ENCODE results near the gene SNX33. TPM values are rescaled to one million over a fixed set of nuclear protein-coding genes. Genes with fewer than 3 reads are reported as not detected.
"Not testable (repeated sequence)": the region's sequence is repeated elsewhere in the genome, so short reads cannot be mapped to it uniquely, and the experiment has no call there.

Gene SNX33
- total RNA-seq, 2 experiments from 2014 or later = 3.0 to 3.2 TPM

DNA sequence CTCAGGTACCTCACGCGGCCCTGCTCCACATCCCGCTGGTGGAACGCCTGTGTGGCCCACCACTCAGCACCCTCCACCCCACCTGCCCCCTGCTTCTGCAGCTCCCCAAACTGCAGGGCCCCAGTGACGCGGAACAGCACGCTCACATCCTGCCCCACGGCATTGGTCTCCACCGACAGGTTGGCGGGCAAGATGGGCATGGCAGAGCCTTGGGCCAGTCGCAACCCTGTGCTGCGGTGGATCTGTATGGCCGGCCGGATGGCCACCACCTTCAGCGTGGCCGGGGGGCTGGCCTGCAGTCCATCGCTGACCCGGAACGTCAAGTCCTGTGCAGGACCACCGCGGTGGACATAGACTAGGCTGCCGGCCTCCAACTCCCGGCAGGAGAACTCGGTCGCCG, 41.1 kb downstream of the SNX33 start:
- ChIA-PET POLR2A (no interaction called here), CTCF (interaction anchor here (1.4 kb wide), 1 partner anchor 17 kb away, joined by 3 read pairs; no protein-coding TSS in a partner anchor)
- DNase-seq = no peak
- Mint-ChIP-seq H3K9me3 (no peaks in the 10 kb centered on the region), H3K4me1 (ENCODE audit: low read depth) (no peaks in the 10 kb centered on the region), H3K27ac (no peak overlapping the region), H3K36me3 (no peaks in the 10 kb centered on the region), H3K27me3 (peaks cover 7% of the 10 kb centered on the region), H3K4me3 (no peak overlapping the region)
- intact Hi-C loops (cut with micrococcal nuclease) = no loop called here

DNA sequence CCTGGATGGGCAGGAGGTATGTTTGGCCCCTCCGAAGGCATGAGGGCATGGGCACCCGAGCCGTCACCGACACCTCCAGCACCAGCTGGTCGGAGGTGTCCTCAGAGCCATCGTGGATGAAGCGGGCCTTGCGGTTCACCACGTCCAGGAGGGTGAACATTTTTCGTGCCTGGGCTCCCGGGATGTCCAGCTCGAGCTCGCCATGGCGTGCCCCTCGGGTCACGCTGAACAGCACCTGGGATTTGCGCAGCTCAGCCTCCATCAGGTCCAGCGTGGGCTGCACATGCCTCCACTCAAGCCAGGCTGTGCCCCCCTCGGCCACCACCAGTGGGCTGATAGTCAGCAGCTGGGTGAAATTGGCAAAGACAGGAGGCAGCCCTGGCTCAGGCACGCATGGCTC, 41.7 kb downstream of the SNX33 start:
- CTCF ChIA-PET; H3K27ac Mint-ChIP-seq; H3K9me3 Mint-ChIP-seq; H3K4me3 Mint-ChIP-seq; DNase-seq; H3K36me3 Mint-ChIP-seq; H3K27me3 Mint-ChIP-seq; intact Hi-C loops (cut with micrococcal nuclease); POLR2A ChIA-PET; H3K4me1 Mint-ChIP-seq (ENCODE audit: low read depth): not testable (repeated sequence)

DNA sequence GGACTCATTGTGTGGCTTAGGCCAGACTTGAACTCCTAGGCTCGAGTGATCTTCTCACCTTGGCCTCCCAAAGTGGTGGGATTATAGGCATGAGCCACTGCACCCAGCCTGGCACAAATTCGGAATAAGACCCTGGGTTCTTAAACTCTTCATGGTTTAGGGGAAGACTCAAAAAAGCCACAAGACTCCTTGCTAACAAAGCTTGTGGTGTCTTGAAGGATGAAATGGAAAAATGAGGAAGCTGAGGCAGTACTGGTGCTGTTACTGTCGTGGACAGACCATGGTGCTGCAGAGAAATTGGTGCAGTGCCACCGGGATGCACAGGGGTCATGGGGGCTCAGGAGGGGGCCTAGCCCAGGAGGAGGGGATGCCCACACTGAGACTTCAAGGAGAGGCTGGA, 44.6 kb downstream of the SNX33 start:
- DNase-seq; H3K4me1 Mint-ChIP-seq (ENCODE audit: low read depth); H3K4me3 Mint-ChIP-seq; H3K9me3 Mint-ChIP-seq; intact Hi-C loops (cut with micrococcal nuclease); H3K36me3 Mint-ChIP-seq; H3K27ac Mint-ChIP-seq; POLR2A ChIA-PET; CTCF ChIA-PET; H3K27me3 Mint-ChIP-seq: not testable (repeated sequence)

DNA sequence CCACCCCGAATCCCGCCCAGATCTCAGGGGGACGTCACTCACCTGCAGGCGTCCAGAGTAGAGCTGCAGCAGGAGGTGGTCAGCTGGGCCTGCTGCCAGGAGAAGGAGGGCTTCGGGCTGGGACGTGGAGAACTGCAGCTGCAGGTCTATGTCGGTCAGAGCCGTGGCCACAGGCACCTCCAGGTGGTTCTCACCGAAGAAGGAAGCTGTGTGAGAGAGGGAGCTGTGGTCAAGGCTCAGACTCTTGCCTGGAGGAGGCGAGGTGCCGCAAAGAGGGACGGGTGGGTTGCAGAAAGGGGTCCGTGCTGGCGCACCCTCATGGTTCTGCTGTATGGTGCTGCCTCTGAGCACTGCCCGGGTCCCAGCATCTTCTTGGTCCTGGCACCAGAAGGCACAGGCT, 45.3 kb downstream of the SNX33 start:
- H3K27ac Mint-ChIP-seq; intact Hi-C loops (cut with micrococcal nuclease); DNase-seq; H3K4me3 Mint-ChIP-seq; H3K4me1 Mint-ChIP-seq (ENCODE audit: low read depth); H3K36me3 Mint-ChIP-seq; H3K9me3 Mint-ChIP-seq; POLR2A ChIA-PET; H3K27me3 Mint-ChIP-seq; CTCF ChIA-PET: not testable (repeated sequence)

DNA sequence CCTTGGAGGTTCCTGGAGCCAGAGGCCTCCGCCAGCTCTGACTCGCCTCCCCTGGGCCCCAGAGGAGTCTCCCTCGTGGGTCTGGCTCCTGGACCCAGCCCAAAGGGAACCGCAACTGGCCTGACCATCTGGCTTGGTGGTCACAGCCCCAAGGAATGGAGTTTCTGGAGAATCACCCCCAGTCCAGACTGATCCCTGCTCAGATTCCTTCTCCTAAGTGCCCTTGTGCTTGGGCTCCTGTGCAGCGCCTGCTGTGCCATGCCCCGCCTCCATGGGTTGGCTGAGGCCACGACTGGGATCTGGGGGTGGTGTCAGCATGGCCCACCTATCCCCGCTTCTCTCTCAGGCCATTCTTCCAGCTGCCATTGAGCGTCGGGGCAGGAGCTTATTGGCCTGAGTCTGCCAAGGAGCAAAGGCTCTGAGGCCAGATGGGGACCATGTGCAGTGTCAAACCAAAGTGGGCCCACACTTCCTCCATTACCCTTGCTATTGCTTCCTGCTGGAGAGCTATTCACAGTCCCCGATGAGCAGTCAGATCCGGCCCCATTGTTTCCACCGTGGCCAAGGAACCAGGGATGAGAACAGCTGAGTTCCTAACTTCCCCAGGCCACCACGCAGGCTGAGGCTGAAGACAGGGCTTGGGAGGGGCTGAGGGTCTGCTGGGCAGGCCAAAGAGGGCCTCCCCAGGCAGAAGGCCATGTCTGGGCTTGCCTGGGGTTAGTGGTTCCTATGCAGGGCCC, 46.0 kb downstream of the SNX33 start:
- CTCF ChIA-PET = interaction anchor here (1.1 kb wide), 1 partner anchor 108 kb away, joined by 4 read pairs; no protein-coding TSS in a partner anchor
- DNase-seq = no peak
- H3K4me3 Mint-ChIP-seq = no peak overlapping the region
- intact Hi-C loops (cut with micrococcal nuclease) = no loop called here
- no peak overlapping the region for H3K27ac Mint-ChIP-seq
- POLR2A ChIA-PET = no interaction called here
- no peaks in the 10 kb centered on the region for H3K9me3 Mint-ChIP-seq
- H3K27me3 Mint-ChIP-seq = peaks cover 5% of the 10 kb centered on the region
- H3K4me1 Mint-ChIP-seq (ENCODE audit: low read depth) = peaks cover 9% of the 10 kb centered on the region
- no peaks in the 10 kb centered on the region for H3K36me3 Mint-ChIP-seq

DNA sequence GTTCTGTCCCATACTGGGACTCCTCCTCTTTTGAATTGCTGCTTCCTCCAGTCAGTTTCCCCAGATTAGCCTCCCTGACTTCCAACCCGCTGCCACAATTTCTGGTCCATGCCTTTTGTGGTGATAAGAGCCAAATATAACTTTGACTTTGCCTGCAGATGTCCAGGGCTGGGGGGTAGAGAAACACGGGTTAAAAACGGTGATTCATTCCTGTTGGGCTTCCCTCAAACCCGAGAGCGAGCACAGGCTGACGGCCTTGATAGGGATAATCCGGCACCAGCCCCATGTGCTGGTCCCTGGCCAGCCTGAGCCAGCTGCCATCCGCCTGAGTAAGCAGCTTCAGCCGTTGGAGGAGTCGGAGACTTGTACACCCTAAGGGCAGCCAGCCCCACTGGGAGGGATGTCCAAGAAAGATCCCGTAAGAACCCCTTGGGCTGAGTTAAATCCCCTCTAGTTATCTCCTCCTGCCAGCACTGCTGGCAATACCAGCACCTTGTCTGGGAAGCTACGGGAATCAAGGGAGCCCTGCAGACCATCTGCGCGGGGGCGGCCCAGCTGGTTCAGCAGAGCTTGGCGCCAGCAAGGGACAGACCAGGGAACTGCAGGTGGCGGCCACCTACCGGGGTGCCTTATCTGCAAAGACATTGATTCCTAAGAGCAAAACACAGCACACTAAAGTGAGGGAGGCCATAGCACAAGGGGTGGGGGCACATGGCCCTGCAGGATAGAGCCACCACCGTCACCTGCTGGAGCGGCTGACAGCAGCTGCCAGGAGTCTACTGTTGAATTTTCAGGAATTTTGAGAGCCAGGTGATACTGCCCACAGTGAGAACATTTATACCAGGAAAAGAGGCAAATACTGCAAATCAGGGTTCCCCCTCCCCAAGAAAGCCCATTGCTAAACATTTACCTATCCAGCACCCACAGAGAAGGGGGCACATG, 46.8 kb downstream of the SNX33 start:
- peak; percentile 26 for DNase-seq
- Mint-ChIP-seq H3K4me3 (no peak overlapping the region), H3K9me3 (no peaks in the 10 kb centered on the region), H3K27ac (no peak overlapping the region), H3K27me3 (peaks cover 5% of the 10 kb centered on the region), H3K4me1 (ENCODE audit: low read depth) (peaks cover 9% of the 10 kb centered on the region), H3K36me3 (no peaks in the 10 kb centered on the region)
- ChIA-PET POLR2A (no interaction called here), CTCF (interaction anchor here (1.1 kb wide), 1 partner anchor 107 kb away, joined by 4 read pairs; no protein-coding TSS in a partner anchor)
- intact Hi-C loops (cut with micrococcal nuclease) = no loop called here

DNA sequence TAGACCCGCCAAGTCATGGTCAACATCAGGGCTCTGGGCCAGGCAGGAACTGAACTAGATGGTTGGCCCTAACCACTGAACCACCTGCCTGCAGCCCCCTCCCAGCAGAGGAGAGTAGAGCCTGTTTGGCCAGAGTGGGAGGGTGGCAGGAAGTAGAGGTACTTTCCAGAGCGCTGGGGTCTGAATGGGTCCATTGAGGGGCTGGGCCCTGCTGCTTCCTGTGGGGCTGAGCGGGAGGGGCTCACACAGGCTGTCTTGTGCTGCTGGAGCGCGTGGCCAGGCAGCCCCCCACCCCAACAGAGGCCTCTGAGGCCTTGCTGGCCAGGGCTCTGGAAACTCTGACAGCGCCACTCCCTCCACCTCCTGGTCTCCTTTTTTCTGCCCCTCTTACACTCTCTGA, 47.5 kb downstream of the SNX33 start:
- Mint-ChIP-seq H3K4me1 (ENCODE audit: low read depth) (peaks cover 9% of the 10 kb centered on the region), H3K36me3 (no peaks in the 10 kb centered on the region), H3K27me3 (peaks cover 5% of the 10 kb centered on the region), H3K9me3 (no peaks in the 10 kb centered on the region), H3K27ac (no peak overlapping the region), H3K4me3 (no peak overlapping the region)
- POLR2A ChIA-PET = no interaction called here
- intact Hi-C loops (cut with micrococcal nuclease) = no loop called here
- no peak for DNase-seq
- CTCF ChIA-PET = no interaction called here

DNA sequence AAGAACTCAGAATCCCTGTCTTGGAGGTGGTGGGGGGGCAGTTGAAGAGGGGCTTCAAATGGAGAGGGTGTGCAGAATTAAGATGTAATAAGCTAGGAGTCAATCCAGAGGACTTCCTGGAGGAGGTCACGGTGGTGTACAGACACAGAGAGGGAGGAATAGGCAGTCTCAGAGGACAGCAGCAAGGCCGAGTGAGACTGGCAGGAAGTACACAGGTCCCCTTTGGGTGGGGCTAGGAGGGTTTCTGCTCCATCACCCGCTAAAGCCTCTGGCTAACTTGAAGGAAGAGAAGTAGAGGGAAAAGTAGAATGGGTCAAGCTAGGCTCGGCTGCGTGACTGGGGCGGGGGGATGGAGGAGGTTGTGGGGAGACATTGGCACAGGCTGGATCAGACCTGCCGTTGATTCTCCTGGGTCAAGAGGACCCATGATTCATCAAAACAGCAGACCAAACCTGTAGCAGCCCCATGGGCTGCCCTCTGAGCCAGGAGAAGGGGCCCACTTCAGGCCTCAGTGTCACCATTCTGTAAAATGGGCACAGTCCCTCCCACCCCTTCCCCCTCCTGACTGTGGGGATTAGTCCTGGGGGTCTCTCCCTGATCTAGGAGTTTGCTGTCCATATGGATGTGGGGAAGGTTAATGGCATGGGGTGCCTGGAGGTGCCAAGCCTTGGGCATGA, 48.1 kb downstream of the SNX33 start:
- H3K36me3 Mint-ChIP-seq = no peaks in the 10 kb centered on the region
- no peak for DNase-seq
- H3K27ac Mint-ChIP-seq = no peak overlapping the region
- intact Hi-C loops (cut with micrococcal nuclease) = no loop called here
- H3K9me3 Mint-ChIP-seq = no peaks in the 10 kb centered on the region
- H3K27me3 Mint-ChIP-seq = peaks cover 5% of the 10 kb centered on the region
- ChIA-PET CTCF (no interaction called here), POLR2A (no interaction called here)
- H3K4me1 Mint-ChIP-seq (ENCODE audit: low read depth) = peaks cover 9% of the 10 kb centered on the region
- no peak overlapping the region for H3K4me3 Mint-ChIP-seq

DNA sequence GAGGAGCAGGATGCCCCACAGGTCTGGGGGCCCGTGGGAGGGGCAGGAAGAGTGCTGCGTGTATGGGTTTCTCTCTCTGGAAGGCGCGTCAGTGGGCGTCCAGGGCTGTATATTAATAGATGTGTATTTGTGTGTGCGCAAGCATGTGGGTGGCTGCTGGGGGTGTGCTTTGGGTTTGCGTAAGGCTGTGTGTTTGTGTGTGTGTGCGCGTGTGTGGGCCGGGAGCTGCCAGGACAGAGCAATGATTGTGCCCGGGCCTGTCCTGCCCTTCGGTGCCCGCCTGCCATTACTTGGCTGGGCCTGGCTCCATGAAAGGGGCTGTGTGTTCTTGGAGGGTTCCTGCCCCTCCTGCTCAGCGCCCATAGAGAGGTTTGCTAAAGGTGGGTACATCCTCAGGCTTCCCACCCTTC, 48.6 kb downstream of the SNX33 start:
- ChIA-PET CTCF (no interaction called here), POLR2A (no interaction called here)
- Mint-ChIP-seq H3K4me1 (ENCODE audit: low read depth) (peaks cover 9% of the 10 kb centered on the region), H3K27ac (no peak overlapping the region), H3K4me3 (no peak overlapping the region), H3K36me3 (no peaks in the 10 kb centered on the region), H3K27me3 (peaks cover 5% of the 10 kb centered on the region), H3K9me3 (no peaks in the 10 kb centered on the region)
- no peak for DNase-seq
- intact Hi-C loops (cut with micrococcal nuclease) = no loop called here

DNA sequence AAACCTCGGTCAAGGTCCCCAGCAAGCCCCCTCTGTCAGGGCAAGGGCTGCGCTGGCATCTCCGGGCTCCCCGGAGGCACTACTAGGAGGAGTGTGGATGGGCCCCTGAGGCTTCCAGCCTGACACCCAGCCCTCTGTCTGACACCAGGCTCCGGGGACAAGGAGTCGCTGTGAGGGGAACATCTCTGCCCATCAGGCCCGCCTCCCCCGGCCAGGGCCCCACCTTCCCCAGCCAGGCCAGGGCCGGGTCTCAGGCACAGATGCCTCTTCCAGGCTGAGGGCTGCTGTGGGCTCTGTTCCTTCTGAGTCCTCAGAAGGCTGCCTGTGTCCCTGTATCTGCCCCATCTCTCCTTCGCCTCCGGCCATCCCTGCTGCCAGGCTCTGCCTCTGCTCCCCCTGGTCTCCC, 49.1 kb downstream of the SNX33 start:
- no peak overlapping the region for H3K4me3 Mint-ChIP-seq
- peaks cover 5% of the 10 kb centered on the region for H3K27me3 Mint-ChIP-seq

DNA sequence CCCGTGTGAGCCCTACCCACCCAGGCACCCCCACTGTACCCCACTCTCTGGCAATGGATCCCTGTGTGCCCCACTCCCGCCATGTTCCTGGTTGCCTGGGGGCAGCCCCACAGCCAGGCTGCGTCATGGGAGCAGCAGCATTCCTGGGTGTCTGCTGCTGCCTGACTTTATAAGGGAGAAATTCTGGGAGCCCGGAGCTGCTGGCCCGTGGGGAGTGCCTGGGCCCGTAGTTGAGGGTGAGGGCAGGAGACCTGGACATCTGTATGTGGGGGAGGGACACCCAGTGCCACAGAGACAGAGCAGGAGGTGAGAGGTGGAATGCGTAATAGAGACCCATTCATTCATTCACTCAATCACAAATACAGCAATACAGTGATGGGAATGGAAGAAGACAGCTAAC, 49.8 kb downstream of the SNX33 start:
- ChIA-PET CTCF (no interaction called here), POLR2A (no interaction called here)
- peaks cover 2% of the 10 kb centered on the region for H3K27me3 Mint-ChIP-seq
- no peaks in the 10 kb centered on the region for H3K9me3 Mint-ChIP-seq
- intact Hi-C loops (cut with micrococcal nuclease) = no loop called here
- no peak overlapping the region for H3K4me3 Mint-ChIP-seq
- H3K4me1 Mint-ChIP-seq (ENCODE audit: low read depth) = peaks cover 9% of the 10 kb centered on the region
- no peaks in the 10 kb centered on the region for H3K36me3 Mint-ChIP-seq
- no peak for DNase-seq
- no peak overlapping the region for H3K27ac Mint-ChIP-seq

More for the DNA sequence above, 49.1 kb downstream of the SNX33 start:
- ChIA-PET CTCF (no interaction called here), POLR2A (no interaction called here)
- Mint-ChIP-seq H3K27ac (no peak overlapping the region), H3K36me3 (no peaks in the 10 kb centered on the region), H3K4me1 (ENCODE audit: low read depth) (peaks cover 9% of the 10 kb centered on the region), H3K9me3 (no peaks in the 10 kb centered on the region)
- intact Hi-C loops (cut with micrococcal nuclease) = no loop called here
- no peak for DNase-seq

DNA sequence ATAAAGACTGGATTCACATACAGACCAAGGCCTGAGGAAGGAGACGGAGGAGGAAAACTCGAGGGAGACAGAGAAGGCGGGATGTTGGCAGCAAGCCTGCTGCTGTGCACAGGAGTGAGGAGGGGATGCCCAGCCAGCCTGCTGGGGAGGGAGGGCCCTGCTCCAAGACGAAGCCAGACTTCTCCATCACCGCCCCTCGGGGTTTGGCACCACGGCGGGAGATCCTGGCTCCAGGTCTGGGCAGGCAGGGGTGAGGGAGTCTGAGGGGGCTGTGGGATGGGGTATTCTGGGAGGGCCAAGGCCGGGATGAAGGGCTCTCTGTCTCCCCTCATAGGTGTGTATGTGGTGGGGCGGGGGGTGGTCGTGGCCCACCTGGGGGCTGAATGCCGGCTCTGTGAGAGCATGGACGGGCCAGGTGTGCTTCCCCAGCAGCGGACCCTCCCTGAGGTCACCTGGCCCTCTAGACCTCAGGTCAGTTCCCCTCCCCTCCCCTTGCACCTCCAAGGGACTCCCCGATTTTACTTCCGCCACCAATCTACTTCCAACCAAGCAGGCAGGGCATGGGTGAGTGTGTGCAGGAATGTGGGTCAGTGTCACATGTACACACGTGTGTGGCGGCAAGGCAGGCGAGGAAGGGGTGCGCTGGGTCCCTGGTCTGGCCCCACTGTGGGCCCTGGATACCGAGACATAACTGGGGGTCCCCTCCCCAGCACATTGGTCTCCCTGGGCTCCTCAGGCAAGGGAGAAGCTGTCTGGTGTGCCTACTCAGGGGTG, 50.4 kb downstream of the SNX33 start:
- H3K9me3 Mint-ChIP-seq; POLR2A ChIA-PET; DNase-seq; H3K27ac Mint-ChIP-seq; H3K4me3 Mint-ChIP-seq; intact Hi-C loops (cut with micrococcal nuclease); CTCF ChIA-PET; H3K36me3 Mint-ChIP-seq; H3K4me1 Mint-ChIP-seq (ENCODE audit: low read depth); H3K27me3 Mint-ChIP-seq: not testable (repeated sequence)
